HL-60 (cell line): ENCODE data around the gene RAB10.

Experiments used
- DNase-seq, 2 experiments: peaks; one replicate each; pipeline ENCODE4 v3.0.0-alpha.2; 2010 to 2020; ENCODE audit warnings: low read depth in 1 of 2, low spot score in 1 of 2
- H3K27ac ChIP-seq: fragments of 250-450 bp; sonication (Bioruptor Pico); replicated peaks from 2 replicates; pipeline ENCODE4 v1.5.1; 2020; ENCODE audit warnings: mild to moderate bottlenecking, moderate library complexity
- H3K27me3 ChIP-seq: fragments of 250-450 bp; sonication (Bioruptor Pico); 2 replicates; pipeline ENCODE4 v1.5.1; 2021; ENCODE audit warnings: mild to moderate bottlenecking, moderate library complexity; ENCODE audit not compliant: insufficient read depth, poor library complexity, severe bottlenecking
- H3K4me3 ChIP-seq: replicated peaks from 2 replicates; pipeline ENCODE4 v1.5.1; 2011; ENCODE audit warnings: mild to moderate bottlenecking, control low read depth, low read length; ENCODE audit not compliant: insufficient read depth
- CTCF ChIP-seq: IDR thresholded peaks from one replicate; pipeline ENCODE4 v1.5.1; 2011; ENCODE audit warnings: low read length, control low read depth, inconsistent platforms; ENCODE audit not compliant: insufficient read depth
- GABPA ChIP-seq: IDR thresholded peaks from 2 replicates; pipeline ENCODE4 v1.6.1; 2012; ENCODE audit warnings: low read depth
- POLR2AphosphoS5 ChIP-seq: IDR thresholded peaks from 2 replicates; pipeline ENCODE4 v1.6.1; 2012; ENCODE audit warnings: low read depth
- REST ChIP-seq: IDR thresholded peaks from 2 replicates; pipeline ENCODE4 v1.6.1; 2012; ENCODE audit warnings: low read depth; ENCODE audit not compliant: insufficient replicate concordance
- SPI1 ChIP-seq: IDR thresholded peaks from 2 replicates; pipeline ENCODE4 v1.6.1; 2012; ENCODE audit warnings: low read depth, mild to moderate bottlenecking, borderline replicate concordance

RAB10 gene

GRCh38 chr2:26126074-26126473, 92.2 kb downstream of the RAB10 start:
- no peak for DNase-seq
- Histone ChIP-seq H3K27ac (no peak overlapping the region), H3K27me3 (no peaks in the 10 kb centered on the region), H3K4me3 (no peak overlapping the region)
- TF ChIP-seq GABPA (no peak), SPI1 (no peak), REST (no peak), CTCF (no peak), POLR2AphosphoS5 (no peak)

GRCh38 chr2:26128176-26128575, 94.3 kb downstream of the RAB10 start:
- H3K27me3 ChIP-seq: no peaks in the 10 kb centered on the region
- H3K27ac ChIP-seq: no peak overlapping the region
- H3K4me3 ChIP-seq: no peak overlapping the region
- no peak for DNase-seq
- TF ChIP-seq CTCF: no peak

- TF ChIP-seq POLR2AphosphoS5 (no peak), SPI1 (no peak), GABPA (no peak), REST (no peak), CTCF (no peak)
These were observed 96.9 kb downstream of the RAB10 start for GRCh38 chr2:26130763-26131162.

GRCh38 chr2:26136451-26136850, 102.6 kb downstream of the RAB10 start:
- Histone ChIP-seq H3K27me3 (no peaks in the 10 kb centered on the region), H3K4me3 (no peak overlapping the region), H3K27ac (no peak overlapping the region)
- no peak for DNase-seq
- no peak for TF ChIP-seq GABPA

More at GRCh38 chr2:26130763-26131162, 96.9 kb downstream of the RAB10 start:
- no peak overlapping the region for H3K4me3 ChIP-seq
- no peak for DNase-seq
- no peaks in the 10 kb centered on the region for H3K27me3 ChIP-seq
- H3K27ac ChIP-seq: no peak overlapping the region
